Prostate gland (tissue), 2 donors: Measurements from ENCODE around the gene UGT1A10. TPM values are rescaled to one million over a fixed set of nuclear protein-coding genes. Genes with fewer than 3 reads are reported as not detected.
"Not testable (repeated sequence)": the region's sequence is repeated elsewhere in the genome, so short reads cannot be mapped to it uniquely, and the experiment has no call there.

ENCODE experiments used
- DNase-seq: peaks from one replicate; pipeline ENCODE4 v3.0.0-alpha.2; 2019; ENCODE audit warnings: low spot score
- H3K27ac ChIP-seq, 2 donors: fragments of 200-600 bp; sonication (generic); 2 replicates each; pipeline ENCODE4 v1.5.1; 2017 to 2019
- H3K27me3 ChIP-seq: fragments of 200-600 bp; sonication (generic); replicated peaks from 2 replicates; pipeline ENCODE4 v1.5.1; 2019; ENCODE audit not compliant: insufficient read depth
- H3K36me3 ChIP-seq, 2 donors: fragments of 200-600 bp; sonication (generic); 1 replicate in 1 of 2; 2 replicates in 1 of 2; pipeline versions ENCODE4 v1.5.1 to v1.8.1; 2017 to 2019
- H3K4me1 ChIP-seq: fragments of 200-600 bp; sonication (generic); replicated peaks from 2 replicates; pipeline ENCODE4 v1.5.1; 2019
- H3K4me3 ChIP-seq, 2 donors: fragments of 200-600 bp; sonication (generic); 2 replicates each; pipeline ENCODE4 v1.5.1; 2017 to 2019
- H3K9me3 ChIP-seq: fragments of 200-600 bp; sonication (generic); 2 replicates; pipeline ENCODE4 v1.5.1; 2017
- POLR2A ChIP-seq: fragments of 450-650 bp; IDR thresholded peaks from one replicate; pipeline ENCODE4 v1.6.1; 2016; ENCODE audit warnings: antibody characterized with exemption, mild to moderate bottlenecking
- POLR2AphosphoS5 ChIP-seq: sonication (generic); formaldehyde crosslinking; IDR thresholded peaks from one replicate; pipeline ENCODE4 v1.6.1; 2017; ENCODE audit warnings: antibody characterized with exemption
- WGBS: methylation state at CpG from one replicate; pipeline ENCODE4 v1.1.5; 2018; 5-methylcytosine and 5-hydroxymethylcytosine counted together
- intact Hi-C: fragments of 100-400 bp; cut with DNase I; formaldehyde crosslinking; loops from one replicate; pipeline ENCODE4 v1.14.2; 2022
- total RNA-seq, 2 donors: library from RNA; depleted of rRNA; stranded (reverse); fragments of >200 nt; gene quantifications; one replicate each; pipeline ENCODE4 v1.1.0, GENCODE V29; 2016
- TF ChIP-seq, protein P1 (sequence below), 4 experiments: fragments of 200-600 bp in 2 of 4; fragments of 450-650 bp in 2 of 4; sonication (generic) in 2 of 4; IDR thresholded peaks; 1 replicate in 3 of 4; 2 replicates in 1 of 4; pipeline ENCODE4 v1.5.1; 2016 to 2019; ENCODE audit warnings: antibody characterized with exemption in 4 of 4, mild to moderate bottlenecking in 2 of 4, moderate library complexity in 2 of 4

Gene UGT1A10
- total RNA-seq, 2 donors from 2014 or later, result not detected

DNA sequence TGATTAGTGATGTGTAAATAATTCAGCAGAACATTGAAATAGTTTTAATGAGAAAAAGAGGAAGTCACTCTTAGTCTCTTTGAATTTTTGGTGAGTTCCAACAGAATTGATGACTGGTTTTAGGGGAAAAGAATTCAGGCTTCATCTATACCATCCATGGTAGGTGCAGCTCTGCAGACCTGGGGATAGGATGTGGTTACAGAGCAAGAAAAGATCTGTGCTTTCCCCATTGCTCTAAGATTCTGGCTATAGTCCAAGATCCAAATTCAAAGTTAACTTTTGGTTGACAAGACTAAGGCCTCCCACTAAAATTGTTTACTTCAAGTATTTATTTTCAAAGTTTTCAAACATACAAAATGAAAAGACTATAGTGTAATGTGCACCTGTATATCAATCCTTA, 3.6 kb downstream of the UGT1A10 start:
- H3K36me3 ChIP-seq, result no peaks in the 10 kb centered on the region
- intact Hi-C loops, result no loop called here
- H3K4me1 ChIP-seq, result no peaks in the 10 kb centered on the region
- H3K4me3 ChIP-seq, result no peak overlapping the region
- H3K27ac ChIP-seq, result no peak overlapping the region
- DNase-seq, result no peak
- H3K27me3 ChIP-seq, result no peaks in the 10 kb centered on the region
- no peak for TF ChIP-seq POLR2AphosphoS5
- TF ChIP-seq, protein P1, sequence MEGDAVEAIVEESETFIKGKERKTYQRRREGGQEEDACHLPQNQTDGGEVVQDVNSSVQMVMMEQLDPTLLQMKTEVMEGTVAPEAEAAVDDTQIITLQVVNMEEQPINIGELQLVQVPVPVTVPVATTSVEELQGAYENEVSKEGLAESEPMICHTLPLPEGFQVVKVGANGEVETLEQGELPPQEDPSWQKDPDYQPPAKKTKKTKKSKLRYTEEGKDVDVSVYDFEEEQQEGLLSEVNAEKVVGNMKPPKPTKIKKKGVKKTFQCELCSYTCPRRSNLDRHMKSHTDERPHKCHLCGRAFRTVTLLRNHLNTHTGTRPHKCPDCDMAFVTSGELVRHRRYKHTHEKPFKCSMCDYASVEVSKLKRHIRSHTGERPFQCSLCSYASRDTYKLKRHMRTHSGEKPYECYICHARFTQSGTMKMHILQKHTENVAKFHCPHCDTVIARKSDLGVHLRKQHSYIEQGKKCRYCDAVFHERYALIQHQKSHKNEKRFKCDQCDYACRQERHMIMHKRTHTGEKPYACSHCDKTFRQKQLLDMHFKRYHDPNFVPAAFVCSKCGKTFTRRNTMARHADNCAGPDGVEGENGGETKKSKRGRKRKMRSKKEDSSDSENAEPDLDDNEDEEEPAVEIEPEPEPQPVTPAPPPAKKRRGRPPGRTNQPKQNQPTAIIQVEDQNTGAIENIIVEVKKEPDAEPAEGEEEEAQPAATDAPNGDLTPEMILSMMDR (IDR thresholded peaks at IDR 0.05), result no peak
- no peak for TF ChIP-seq POLR2A
- H3K9me3 ChIP-seq, result no peaks in the 10 kb centered on the region

DNA sequence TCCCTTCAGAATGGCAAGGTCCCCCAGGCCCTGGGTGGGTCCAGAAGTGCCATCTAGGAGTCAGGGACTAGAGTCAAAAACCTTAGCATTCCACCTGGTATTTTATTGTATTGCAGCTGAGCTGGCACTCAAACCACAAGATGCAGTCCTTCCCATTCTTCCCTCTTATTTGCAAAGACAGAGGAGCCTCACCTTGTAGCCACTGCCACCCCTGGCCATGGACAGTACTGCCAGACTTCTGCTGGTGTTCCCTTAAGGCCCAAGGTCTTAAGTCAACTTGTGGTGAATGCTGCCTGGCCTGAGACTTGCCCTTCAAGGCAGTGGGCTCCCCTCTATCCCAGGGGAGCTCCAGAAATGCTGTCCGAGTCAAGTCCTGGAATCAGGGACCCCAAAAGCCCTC, 6.9 kb downstream of the UGT1A10 start:
- 100% methylated on average over 1 of the region's 1 CpG for WGBS
- Histone ChIP-seq H3K36me3 (no peaks in the 10 kb centered on the region), H3K27ac (no peak overlapping the region), H3K27me3 (no peaks in the 10 kb centered on the region), H3K4me3 (no peak overlapping the region), H3K4me1 (no peaks in the 10 kb centered on the region), H3K9me3 (no peaks in the 10 kb centered on the region)
- no peak for DNase-seq
- no peak for TF ChIP-seq POLR2AphosphoS5
- TF ChIP-seq, protein P1 (IDR thresholded peaks at IDR 0.05), result no peak
- TF ChIP-seq POLR2A, result no peak
- intact Hi-C loops, result no loop called here

DNA sequence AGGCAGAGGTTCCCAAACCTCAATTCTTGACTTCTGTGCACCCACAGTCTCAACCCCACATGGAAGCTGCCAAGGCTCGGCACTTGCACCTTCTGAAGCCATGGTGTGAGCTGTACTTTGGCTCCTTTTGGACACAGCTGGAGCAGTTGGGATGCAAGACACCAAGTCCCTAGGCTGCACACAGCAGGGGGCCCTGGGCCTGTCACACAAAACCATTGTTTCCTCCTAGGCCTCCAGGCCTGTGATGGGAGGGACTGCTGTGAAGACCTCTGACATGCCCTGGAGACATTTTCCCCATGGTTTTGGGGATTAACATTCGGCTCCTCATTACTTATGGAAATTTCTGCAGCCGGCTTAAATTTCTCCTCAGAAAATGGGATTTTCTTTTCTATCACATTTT, 9.8 kb downstream of the UGT1A10 start:
- H3K36me3 ChIP-seq, DNase-seq, intact Hi-C loops, H3K4me3 ChIP-seq, H3K9me3 ChIP-seq, H3K4me1 ChIP-seq, H3K27ac ChIP-seq, H3K27me3 ChIP-seq: not testable (repeated sequence)
- WGBS, result 100% methylated on average over 3 of the region's 3 CpGs

DNA sequence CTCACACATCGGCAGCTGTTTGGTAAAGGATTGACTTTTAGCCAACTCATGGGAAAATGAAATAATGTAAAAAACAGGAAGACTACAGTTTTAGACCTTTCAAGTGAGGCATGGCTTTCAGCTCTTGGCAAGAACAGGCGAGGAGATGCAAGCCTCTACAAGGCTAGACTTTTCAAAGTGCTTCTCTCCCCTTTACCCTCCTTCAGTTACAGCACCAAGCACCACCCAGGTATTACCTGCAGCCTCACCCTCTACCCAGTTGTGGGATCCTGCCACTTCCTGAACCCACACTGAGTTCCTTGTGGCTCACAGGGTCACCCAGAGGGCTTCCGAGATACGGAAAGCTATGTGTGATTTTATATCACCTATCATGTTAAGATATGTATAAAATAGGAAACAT, 14.7 kb downstream of the UGT1A10 start:
- H3K4me1 ChIP-seq, result no peaks in the 10 kb centered on the region
- 68% methylated on average over 4 of the region's 4 CpGs for WGBS
- no peaks in the 10 kb centered on the region for H3K9me3 ChIP-seq
- no peak overlapping the region for H3K27ac ChIP-seq
- TF ChIP-seq, protein P1 (IDR thresholded peaks at IDR 0.05), result no peak
- TF ChIP-seq POLR2AphosphoS5 (no peak), POLR2A (no peak)
- H3K4me3 ChIP-seq, result no peak overlapping the region
- H3K27me3 ChIP-seq, result no peaks in the 10 kb centered on the region
- intact Hi-C loops, result no loop called here
- DNase-seq, result no peak
- no peaks in the 10 kb centered on the region for H3K36me3 ChIP-seq

DNA sequence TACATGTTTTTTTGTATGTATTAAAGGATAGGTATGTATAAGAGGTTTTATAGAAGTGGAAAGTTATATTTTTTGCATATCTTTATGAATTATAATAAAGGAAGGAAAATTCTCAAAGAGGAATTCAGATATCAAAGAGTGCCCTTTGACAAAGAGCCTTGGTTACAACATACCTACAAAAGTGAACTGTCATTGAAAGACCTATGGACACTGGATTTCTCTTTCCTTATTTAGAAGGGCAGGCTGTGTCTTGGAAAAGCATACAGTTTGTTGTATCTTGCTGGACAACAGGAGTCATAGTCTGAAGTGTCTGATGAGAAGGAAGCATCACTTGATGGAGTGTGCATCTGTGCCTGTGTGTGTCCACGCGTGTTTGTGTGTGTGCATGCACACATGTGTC, 15.2 kb downstream of the UGT1A10 start:
- no peaks in the 10 kb centered on the region for H3K36me3 ChIP-seq
- H3K27me3 ChIP-seq, result no peaks in the 10 kb centered on the region
- H3K27ac ChIP-seq, result no peak overlapping the region
- 95% methylated on average over 2 of the region's 2 CpGs for WGBS
- TF ChIP-seq POLR2AphosphoS5 (no peak), POLR2A (no peak)
- TF ChIP-seq, protein P1 (IDR thresholded peaks at IDR 0.05), result no peak
- no peak overlapping the region for H3K4me3 ChIP-seq
- no peaks in the 10 kb centered on the region for H3K4me1 ChIP-seq
- no peak for DNase-seq
- intact Hi-C loops, result no loop called here
- H3K9me3 ChIP-seq, result no peaks in the 10 kb centered on the region

DNA sequence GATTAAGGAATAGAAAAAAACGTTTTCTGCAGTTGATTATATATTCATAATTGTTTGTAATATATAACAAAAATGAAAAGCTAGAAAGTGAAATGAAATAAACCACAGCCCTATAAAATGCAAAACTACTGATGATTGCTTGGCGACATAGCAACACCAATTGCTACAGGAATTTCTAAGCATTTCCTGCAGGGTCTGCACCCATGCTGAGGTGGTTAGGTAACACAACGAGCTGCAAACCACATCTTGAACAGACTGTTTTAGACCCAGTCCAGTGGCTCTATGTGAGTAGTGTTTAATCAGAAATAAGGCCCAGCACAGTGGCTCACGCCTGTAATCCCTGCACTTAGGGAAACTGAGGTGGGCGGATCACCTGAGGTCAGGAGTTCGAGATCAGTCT, 18.3 kb downstream of the UGT1A10 start:
- no peak for DNase-seq
- no peaks in the 10 kb centered on the region for H3K4me1 ChIP-seq
- no peaks in the 10 kb centered on the region for H3K27me3 ChIP-seq
- TF ChIP-seq POLR2AphosphoS5 (no peak), POLR2A (no peak)
- TF ChIP-seq, protein P1 (IDR thresholded peaks at IDR 0.05), result no peak
- intact Hi-C loops, result no loop called here
- H3K9me3 ChIP-seq, result no peaks in the 10 kb centered on the region
- no peak overlapping the region for H3K27ac ChIP-seq
- 74% methylated on average over 6 of the region's 6 CpGs for WGBS
- H3K36me3 ChIP-seq, result no peaks in the 10 kb centered on the region
- H3K4me3 ChIP-seq, result no peak overlapping the region
